GM19372 (cell line): Measurements from ENCODE around the gene EPS15.
"Not testable (repeated sequence)": the region's sequence is repeated elsewhere in the genome, so short reads cannot be mapped to it uniquely, and the experiment has no call there.

ENCODE experiments used
- ATAC-seq: cut with Tn5 transposase; IDR thresholded peaks from one replicate; pipeline ENCODE4 v1.9.1; 2021; ENCODE audit warnings: mild to moderate bottlenecking, low read depth, moderate library complexity; ENCODE audit not compliant: unreplicated experiment

EPS15 gene

GRCh38 chr1:51325011-51325385, 194.1 kb downstream of the EPS15 start:
- ATAC-seq, result not testable (repeated sequence)

GRCh38 chr1:51324251-51325010, 194.6 kb downstream of the EPS15 start:
- ATAC-seq, result no peak

- no peak for ATAC-seq
These were observed 195.3 kb downstream of the EPS15 start for GRCh38 chr1:51323778-51324177.

- no peak for ATAC-seq
These were observed 196.5 kb downstream of the EPS15 start for GRCh38 chr1:51322417-51323101.

- no peak for ATAC-seq
These were observed 197.2 kb downstream of the EPS15 start for GRCh38 chr1:51321924-51322280.

GRCh38 chr1:51320967-51321923, 197.8 kb downstream of the EPS15 start:
- no peak for ATAC-seq

- no peak for ATAC-seq
These were observed 201.3 kb downstream of the EPS15 start for GRCh38 chr1:51317798-51318197.

GRCh38 chr1:51316846-51317120, 202.3 kb downstream of the EPS15 start:
- no peak for ATAC-seq

- ATAC-seq, result no peak
These were observed 202.8 kb downstream of the EPS15 start for GRCh38 chr1:51316113-51316845.

- no peak for ATAC-seq
These were observed 204.1 kb downstream of the EPS15 start for GRCh38 chr1:51314974-51315373.

GRCh38 chr1:51313961-51314777, 204.9 kb downstream of the EPS15 start:
- ATAC-seq, result no peak

GRCh38 chr1:51313268-51313852, 205.7 kb downstream of the EPS15 start:
- ATAC-seq, result no peak

GRCh38 chr1:51312718-51313117, 206.3 kb downstream of the EPS15 start:
- ATAC-seq, result no peak

GRCh38 chr1:51311826-51312225, 207.2 kb downstream of the EPS15 start:
- no peak for ATAC-seq

GRCh38 chr1:51310871-51311613, 208.0 kb downstream of the EPS15 start:
- ATAC-seq, result no peak

GRCh38 chr1:51309291-51309690, 209.8 kb downstream of the EPS15 start:
- no peak for ATAC-seq

GRCh38 chr1:51308636-51309035, 210.4 kb downstream of the EPS15 start:
- no peak for ATAC-seq

GRCh38 chr1:51306950-51307349, 212.1 kb downstream of the EPS15 start:
- no peak for ATAC-seq

- no peak for ATAC-seq
These were observed 213.7 kb downstream of the EPS15 start for GRCh38 chr1:51305371-51305823.
